B cell (primary cell): ENCODE results near the gene VPS26B. TPM values are rescaled to one million over a fixed set of nuclear protein-coding genes. Genes with fewer than 3 reads are reported as not detected.
"Not testable (repeated sequence)": the region's sequence is repeated elsewhere in the genome, so short reads cannot be mapped to it uniquely, and the experiment has no call there.

Source experiments
- ATAC-seq: fragments of 200-7000 bp; cut with Tn5 transposase; one replicate; pipeline ENCODE4 v1.10.0; 2021; ENCODE audit warnings: low read depth, mild to moderate bottlenecking, moderate number of reproducible peaks, moderate library complexity
- CTCF ChIA-PET: fragments of 350-600 bp; sonication (Branson Sonifier 250); formaldehyde crosslinking; loops from one replicate; lab custom pipeline; 2021; ENCODE audit warnings: antibody characterized with exemption, inconsistent platforms; lab: Charles Lee
- POLR2A ChIA-PET: fragments of 350-600 bp; sonication (Branson Sonifier 250); formaldehyde crosslinking; loops from one replicate; lab custom pipeline; 2021; ENCODE audit warnings: antibody characterized with exemption; lab: Charles Lee
- DNase-seq: peaks from one replicate; pipeline ENCODE4 v3.0.0; 2013
- H2AFZ ChIP-seq: 2 replicates; pipeline ENCODE4 v1.6.1; 2012; ENCODE audit warnings: mild to moderate bottlenecking, low read depth, low read length; ENCODE audit not compliant: insufficient read depth, poor library complexity, severe bottlenecking
- H3K27ac ChIP-seq, 2 donors: 1 replicate in 1 of 2; 2 replicates in 1 of 2; pipeline ENCODE4 v1.5.1; 2012 to 2013; ENCODE audit warnings: low read length in 2 of 2, mild to moderate bottlenecking in 2 of 2, moderate library complexity in 1 of 2
- H3K27me3 ChIP-seq, 4 experiments: fragments of 200-600 bp in 1 of 4; sonication (generic) in 1 of 4; replicated peaks in 1 of 4; 1 replicate in 2 of 4; 2 replicates in 2 of 4; pipeline versions ENCODE4 v1.6.1 to v1.7.0; 2013 to 2016; ENCODE audit warnings: low read length in 3 of 4, mild to moderate bottlenecking in 2 of 4, mixed read lengths in 1 of 4, moderate library complexity in 1 of 4; ENCODE audit not compliant: insufficient read depth in 4 of 4, control insufficient read depth in 3 of 4; ENCODE audit errors: control extremely low read depth in 1 of 4
- H3K36me3 ChIP-seq, 2 experiments: replicated peaks in 1 of 2; 1 replicate in 1 of 2; 2 replicates in 1 of 2; pipeline versions ENCODE4 v1.6.1 to v1.7.1; 2013; ENCODE audit warnings: low read length in 1 of 2; ENCODE audit not compliant: insufficient read depth in 2 of 2, control insufficient read depth in 1 of 2; ENCODE audit errors: control extremely low read depth in 1 of 2, extremely low read depth in 1 of 2
- H3K4me1 ChIP-seq, 2 donors: fragments of 200-600 bp in 1 of 2; sonication (generic) in 1 of 2; 1 replicate in 1 of 2; 2 replicates in 1 of 2; pipeline versions ENCODE4 v1.5.1 to v1.6.1; 2013 to 2017; ENCODE audit warnings: low read length in 2 of 2; ENCODE audit not compliant: control insufficient read depth in 2 of 2, insufficient read depth in 2 of 2
- H3K4me2 ChIP-seq: replicated peaks from 2 replicates; pipeline ENCODE3; 2012; ENCODE audit warnings: mild to moderate bottlenecking, low read depth, low read length; ENCODE audit not compliant: poor library complexity, severe bottlenecking
- H3K4me3 ChIP-seq, 5 experiments: fragments of 200-600 bp in 1 of 5; sonication (generic) in 1 of 5; 1 replicate in 3 of 5; 2 replicates in 2 of 5; pipeline versions ENCODE4 v1.5.1 to v1.7.0; 2011 to 2016; ENCODE audit warnings: low read length in 4 of 5, mild to moderate bottlenecking in 4 of 5, low read depth in 2 of 5, control low read depth in 1 of 5, moderate library complexity in 1 of 5; ENCODE audit not compliant: insufficient read depth in 1 of 5; ENCODE audit errors: control extremely low read depth in 1 of 5, extremely low read depth in 1 of 5
- H3K79me2 ChIP-seq: fragments of 200-600 bp; sonication (generic); one replicate; pipeline ENCODE4 v1.6.0; 2016; ENCODE audit warnings: low read length; ENCODE audit not compliant: control insufficient read depth, insufficient read depth
- H3K9ac ChIP-seq: fragments of 200-600 bp; sonication (generic); 2 replicates; pipeline ENCODE4 v1.6.1; 2017; ENCODE audit warnings: mild to moderate bottlenecking, low read length, moderate library complexity
- H3K9me3 ChIP-seq, 3 donors: one replicate each; pipeline versions ENCODE4 v1.6.1 to v1.7.1; 2013; ENCODE audit warnings: low read length in 2 of 3; ENCODE audit not compliant: control insufficient read depth in 2 of 3, insufficient read depth in 1 of 3; ENCODE audit errors: control extremely low read depth in 1 of 3
- H4K20me1 ChIP-seq: 2 replicates; pipeline ENCODE4 v1.6.0; 2012; ENCODE audit warnings: mild to moderate bottlenecking, low read length; ENCODE audit not compliant: insufficient read depth, control insufficient read depth, poor library complexity, severe bottlenecking
- H3K27ac Mint-ChIP-seq: one replicate; pipeline ENCODE4 v1.8.0; 2021; ENCODE audit warnings: mixed read lengths
- H3K27me3 Mint-ChIP-seq: one replicate; pipeline ENCODE4 v1.8.0; 2021; ENCODE audit warnings: mixed read lengths
- H3K4me1 Mint-ChIP-seq: one replicate; pipeline ENCODE4 v1.8.0; 2021; ENCODE audit warnings: mixed read lengths
- H3K4me3 Mint-ChIP-seq: one replicate; pipeline ENCODE4 v1.8.0; 2021; ENCODE audit warnings: mixed read lengths
- H3K9me3 Mint-ChIP-seq: one replicate; pipeline ENCODE4 v1.8.0; 2022; ENCODE audit warnings: mixed read lengths; ENCODE audit not compliant: insufficient read depth
- CTCF ChIP-seq: fragments of 200-600 bp; IDR thresholded peaks from one replicate; pipeline ENCODE4 v1.8.0; 2022; ENCODE audit warnings: antibody characterized with exemption, mild to moderate bottlenecking
- EZH2 ChIP-seq: IDR thresholded peaks from 2 replicates; pipeline ENCODE4 v1.6.1; 2012; ENCODE audit warnings: borderline replicate concordance, low read depth, mild to moderate bottlenecking, moderate library complexity, low read length; ENCODE audit not compliant: insufficient read depth, poor library complexity, severe bottlenecking
- WGBS: methylation state at CpG from one replicate; pipeline ENCODE4 v1.1.5; 2013; ENCODE audit warnings: missing lambda C conversion rate; ENCODE audit not compliant: insufficient coverage; 5-methylcytosine and 5-hydroxymethylcytosine counted together
- intact Hi-C: fragments of 100-400 bp; cut with micrococcal nuclease; formaldehyde crosslinking; loops from one replicate; pipeline ENCODE4 v1.10.0; 2022
- polyA plus RNA-seq: library from polyadenylated mRNA; depleted of rRNA; stranded (reverse); fragments of >200 nt; gene quantifications from 2 replicates; pipeline ENCODE4 v1.2.3, GENCODE V29; 2012
- total RNA-seq, 2 donors: library from RNA; stranded (reverse); fragments of 120-200 nt in 1 of 2; gene quantifications; 1 replicate in 1 of 2; 2 replicates in 1 of 2; pipeline versions ENCODE4 v1.2.3 to v1.2.4, GENCODE V29; 2013 to 2022

Gene VPS26B
- total and polyA plus RNA-seq, 2 donors (not counting 1 experiment from before 2014, with no cell fraction given), result 14.7 to 38.5 TPM

- Mint-ChIP-seq H3K27ac (no peak overlapping the region), H3K27me3 (no peaks in the 10 kb centered on the region), H3K9me3 (no peaks in the 10 kb centered on the region), H3K4me3 (peak overlapping the region; percentile 91), H3K4me1 (peaks cover 28% of the 10 kb centered on the region)
- peak overlapping the region; percentile 94 for H3K4me2 ChIP-seq
- DNase-seq, result no peak
- H3K9ac ChIP-seq, result peak overlapping the region; percentile 82
- POLR2A ChIA-PET, result interaction anchor here (0.7 kb wide), 1 partner anchor 28 kb away, joined by 3 read pairs; no protein-coding TSS in a partner anchor
- H3K27ac ChIP-seq, result no peak overlapping the region
- no peak overlapping the region for H3K4me3 ChIP-seq
- no peaks in the 10 kb centered on the region for H3K27me3 ChIP-seq
- peaks cover 7% of the 10 kb centered on the region for H3K79me2 ChIP-seq
- no peak overlapping the region for H2AFZ ChIP-seq
- WGBS, result 40% methylated on average over 1 of the region's 3 CpGs
- no peaks in the 10 kb centered on the region for H4K20me1 ChIP-seq
- no peaks in the 10 kb centered on the region for H3K9me3 ChIP-seq
- TF ChIP-seq CTCF (no peak), EZH2 (no peak)
- peaks cover 10 to 15% of the 10 kb centered on the region in 2 donors for H3K4me1 ChIP-seq
- CTCF ChIA-PET, result interaction anchor here (1.0 to 3.3 kb wide), 6 partner anchors 10 to 48 kb away, joined by 3 to 14 read pairs (median 4); partner anchors contain the start of genes NCAPD3 and VPS26B
- intact Hi-C loops, result no loop called here
- peaks cover 3 to 18% of the 10 kb centered on the region in 2 experiments for H3K36me3 ChIP-seq
- ATAC-seq, result no peak
Observed at GRCh38 chr11:134254433-134255183, 30.1 kb downstream of the VPS26B start.

- H3K9me3 Mint-ChIP-seq, H3K27me3 Mint-ChIP-seq, H3K79me2 ChIP-seq, ATAC-seq, H3K27ac Mint-ChIP-seq, H3K4me2 ChIP-seq, H3K27me3 ChIP-seq, H4K20me1 ChIP-seq, intact Hi-C loops, H3K4me3 ChIP-seq, H2AFZ ChIP-seq, DNase-seq, H3K4me3 Mint-ChIP-seq, POLR2A ChIA-PET, H3K9me3 ChIP-seq, H3K27ac ChIP-seq, H3K9ac ChIP-seq: not testable (repeated sequence)
- Histone ChIP-seq H3K36me3 (peaks cover 3 to 16% of the 10 kb centered on the region in 2 experiments), H3K4me1 (peaks cover 10 to 15% of the 10 kb centered on the region in 2 donors)
- H3K4me1 Mint-ChIP-seq, result peaks cover 28% of the 10 kb centered on the region
- WGBS, result 94% methylated on average over 2 of the region's 5 CpGs
- CTCF ChIA-PET, result interaction anchor here (1.0 to 3.3 kb wide), 4 partner anchors 11 to 48 kb away, joined by 3 to 14 read pairs (median 4); partner anchors contain the start of genes NCAPD3 and VPS26B
Observed at GRCh38 chr11:134255184-134255561, 30.7 kb downstream of the VPS26B start.
